Uterus (tissue), 4 donors: Measurements from ENCODE around the gene DZIP1L. TPM values are rescaled to one million over a fixed set of nuclear protein-coding genes. Genes with fewer than 3 reads are reported as not detected.

Source experiments
- DNase-seq, 2 donors: peaks; one replicate each; pipeline ENCODE4 v3.0.0-alpha.2; 2019 to 2020
- H3K27ac ChIP-seq, 2 donors: fragments of 200-600 bp; sonication (generic); 1 replicate in 1 of 2; 2 replicates in 1 of 2; pipeline ENCODE4 v1.5.1; 2016 to 2018
- H3K27me3 ChIP-seq, 2 donors: fragments of 200-600 bp; sonication (generic); one replicate each; pipeline ENCODE4 v1.5.1; 2018 to 2019; ENCODE audit warnings: control low read depth in 1 of 2
- H3K36me3 ChIP-seq, 2 donors: fragments of 200-600 bp; sonication (generic); one replicate each; pipeline ENCODE4 v1.5.1; 2019; ENCODE audit warnings: control low read depth in 1 of 2
- H3K4me1 ChIP-seq, 2 donors: fragments of 200-600 bp; sonication (generic); one replicate each; pipeline ENCODE4 v1.5.1; 2018 to 2019; ENCODE audit warnings: control low read depth in 1 of 2
- H3K4me3 ChIP-seq, 2 donors: fragments of 200-600 bp; sonication (generic); 1 replicate in 1 of 2; 2 replicates in 1 of 2; pipeline ENCODE4 v1.5.1; 2018 to 2019; ENCODE audit warnings: mild to moderate bottlenecking in 1 of 2
- H3K9me3 ChIP-seq, 2 donors: fragments of 200-600 bp; sonication (generic); one replicate each; pipeline ENCODE4 v1.5.1; 2019; ENCODE audit warnings: control low read depth in 1 of 2
- CTCF ChIP-seq, 4 experiments: fragments of 200-600 bp in 2 of 4; fragments of 450-650 bp in 2 of 4; sonication (generic) in 2 of 4; IDR thresholded peaks; one replicate each; pipeline ENCODE4 v1.5.1; 2016 to 2019; ENCODE audit warnings: antibody characterized with exemption in 4 of 4, mild to moderate bottlenecking in 2 of 4, moderate library complexity in 1 of 4
- POLR2A ChIP-seq, 2 donors: fragments of 450-650 bp; IDR thresholded peaks; one replicate each; pipeline ENCODE4 v1.6.1; 2016; ENCODE audit warnings: antibody characterized with exemption in 2 of 2, mild to moderate bottlenecking in 1 of 2, moderate library complexity in 1 of 2
- intact Hi-C: fragments of 100-400 bp; cut with DNase I; formaldehyde crosslinking; loops from one replicate; pipeline ENCODE4 v1.15.1; 2023; ENCODE audit warnings: low total_unique reads
- total RNA-seq, 4 donors: library from RNA; depleted of rRNA in 3 of 4; stranded (reverse); fragments of >200 nt in 3 of 4; gene quantifications; one replicate each; pipeline versions ENCODE4 v1.1.0 to v1.2.4, GENCODE V29; 2014 to 2023
- donor health status: DM: yes; HTN: yes; CAD: no.

Gene DZIP1L
- total RNA-seq, 4 donors from 2014 or later = 3.8 to 58.5 (median 32.7) TPM

- Histone ChIP-seq H3K36me3 (no peaks in the 10 kb centered on the region), H3K27me3 (no peaks in the 10 kb centered on the region), H3K27ac (peak overlapping the region in 1 of 2 donors; percentile 49), H3K9me3 (no peaks in the 10 kb centered on the region), H3K4me3 (no peak overlapping the region), H3K4me1 (peaks cover 0 to 9% of the 10 kb centered on the region in 2 donors)
- intact Hi-C loops = no loop called here
- DNase-seq = no peak
- TF ChIP-seq POLR2A (IDR thresholded peaks at IDR 0.05) = no peak
- TF ChIP-seq CTCF (IDR thresholded peaks at IDR 0.05) = no peak
These were observed 9.4 kb upstream of the DZIP1L start for GRCh38 chr3:138124706-138125355.

GRCh38 chr3:138124188-138124587 lies 8.8 kb upstream of the DZIP1L start:
- H3K27me3 ChIP-seq = no peaks in the 10 kb centered on the region
- TF ChIP-seq CTCF (IDR thresholded peaks at IDR 0.05) = no peak
- TF ChIP-seq POLR2A (IDR thresholded peaks at IDR 0.05) = no peak
- H3K27ac ChIP-seq = no peak overlapping the region
- no peak for DNase-seq
- intact Hi-C loops = no loop called here
- no peak overlapping the region for H3K4me3 ChIP-seq
- H3K4me1 ChIP-seq = peaks cover 0 to 9% of the 10 kb centered on the region in 2 donors
- no peaks in the 10 kb centered on the region for H3K36me3 ChIP-seq
- H3K9me3 ChIP-seq = no peaks in the 10 kb centered on the region

GRCh38 chr3:138119423-138119766 lies 4.0 kb upstream of the DZIP1L start:
- no peak for TF ChIP-seq CTCF (IDR thresholded peaks at IDR 0.05)
- no peak for TF ChIP-seq POLR2A (IDR thresholded peaks at IDR 0.05)
- Histone ChIP-seq H3K27me3 (no peaks in the 10 kb centered on the region), H3K9me3 (no peaks in the 10 kb centered on the region)

GRCh38 chr3:138118612-138119422 lies 3.4 kb upstream of the DZIP1L start:
- TF ChIP-seq CTCF (IDR thresholded peaks at IDR 0.05) (peak; percentile 76 to 82 (median 78)), POLR2A (IDR thresholded peaks at IDR 0.05) (no peak)
- Histone ChIP-seq H3K9me3 (no peaks in the 10 kb centered on the region), H3K4me1 (peaks cover 0 to 1% of the 10 kb centered on the region in 2 donors), H3K27me3 (no peaks in the 10 kb centered on the region), H3K36me3 (no peaks in the 10 kb centered on the region), H3K4me3 (no peak overlapping the region), H3K27ac (peak overlapping the region in 1 of 2 donors; percentile 10)
- peak; percentile 74 to 79 for DNase-seq
- intact Hi-C loops = loop anchor here (5.0 kb wide), 1 partner anchor 52 kb away; no protein-coding TSS in a partner anchor

More at GRCh38 chr3:138119423-138119766, 4.0 kb upstream of the DZIP1L start:
- Histone ChIP-seq H3K36me3 (no peaks in the 10 kb centered on the region), H3K4me3 (no peak overlapping the region), H3K4me1 (no peaks in the 10 kb centered on the region), H3K27ac (peak overlapping the region in 1 of 2 donors; percentile 10)
- intact Hi-C loops = loop anchor here (5.0 kb wide), 1 partner anchor 52 kb away; no protein-coding TSS in a partner anchor
- DNase-seq = no peak

- DNase-seq = no peak
- H3K9me3 ChIP-seq = no peaks in the 10 kb centered on the region
- no peak for TF ChIP-seq POLR2A (IDR thresholded peaks at IDR 0.05)
- no peak for TF ChIP-seq CTCF (IDR thresholded peaks at IDR 0.05)
These were observed 933 bp downstream of the DZIP1L start for GRCh38 chr3:138114431-138114918.

More at GRCh38 chr3:138114431-138114918, 933 bp downstream of the DZIP1L start:
- Histone ChIP-seq H3K4me1 (peaks cover 0 to 4% of the 10 kb centered on the region in 2 donors), H3K27ac (peak overlapping the region; percentile 93 to 98), H3K36me3 (no peaks in the 10 kb centered on the region), H3K4me3 (peak overlapping the region; percentile 73 to 95), H3K27me3 (no peaks in the 10 kb centered on the region)
- intact Hi-C loops = no loop called here
